Sigmoid colon (tissue), 7 donors: ENCODE results near the gene PDIA6. TPM values are rescaled to one million over a fixed set of nuclear protein-coding genes. Genes with fewer than 3 reads are reported as not detected.

ENCODE experiments used
- DNase-seq: peaks from one replicate; pipeline ENCODE4 v3.0.0-alpha.2; 2019
- H3K27ac ChIP-seq, 4 donors: fragments of 200-600 bp; sonication (generic); one replicate each; pipeline ENCODE4 v1.5.1; 2016 to 2019; ENCODE audit warnings: mild to moderate bottlenecking in 1 of 4
- H3K27me3 ChIP-seq, 3 donors: fragments of 200-600 bp; sonication (generic); one replicate each; pipeline ENCODE4 v1.5.1; 2019; ENCODE audit warnings: mild to moderate bottlenecking in 1 of 3
- H3K36me3 ChIP-seq, 4 donors: fragments of 200-600 bp; sonication (generic); one replicate each; pipeline ENCODE4 v1.5.1; 2016 to 2019
- H3K4me1 ChIP-seq, 4 donors: fragments of 200-600 bp; sonication (generic); one replicate each; pipeline ENCODE4 v1.5.1; 2017 to 2019
- H3K4me3 ChIP-seq, 4 donors: fragments of 200-600 bp; sonication (generic); one replicate each; pipeline ENCODE4 v1.5.1; 2017 to 2019; ENCODE audit warnings: mild to moderate bottlenecking in 2 of 4, moderate library complexity in 1 of 4
- H3K9me3 ChIP-seq, 4 donors: fragments of 200-600 bp in 3 of 4; sonication (generic) in 3 of 4; one replicate each; pipeline versions ENCODE4 v1.5.1 to v1.6.1; 2013 to 2019
- CTCF ChIP-seq, 4 experiments: fragments of 450-650 bp in 3 of 4; fragments of 200-600 bp in 1 of 4; IDR thresholded peaks; one replicate each; pipeline ENCODE4 v1.5.1; 2016 to 2019; ENCODE audit warnings: antibody characterized with exemption in 4 of 4, mild to moderate bottlenecking in 3 of 4, moderate library complexity in 2 of 4
- EP300 ChIP-seq, 4 donors: sonication (generic); formaldehyde crosslinking; IDR thresholded peaks; one replicate each; pipeline ENCODE4 v1.6.1; 2017; ENCODE audit warnings: antibody characterized with exemption in 4 of 4
- POLR2A ChIP-seq, 2 donors: fragments of 450-650 bp; IDR thresholded peaks; one replicate each; pipeline ENCODE4 v1.6.1; 2016; ENCODE audit warnings: antibody characterized with exemption in 2 of 2, mild to moderate bottlenecking in 2 of 2, moderate library complexity in 2 of 2
- POLR2AphosphoS5 ChIP-seq, 4 donors: sonication (generic); formaldehyde crosslinking; IDR thresholded peaks; one replicate each; pipeline ENCODE4 v1.6.1; 2017; ENCODE audit warnings: antibody characterized with exemption in 4 of 4
- WGBS, 2 donors: extraction: QIAGEN DNeasy Blood & Tissue Kit; methylation state at CpG; one replicate each; pipeline ENCODE4 v1.1.7; 2013; 5-methylcytosine and 5-hydroxymethylcytosine counted together
- intact Hi-C: fragments of 100-400 bp; cut with DNase I; formaldehyde crosslinking; loops from one replicate; pipeline ENCODE4 v1.15.1; 2023
- polyA plus RNA-seq, 3 donors: library from polyadenylated mRNA; stranded (reverse); fragments of 200-250 nt; gene quantifications; one replicate each; pipeline ENCODE4 v1.2.3, GENCODE V29; 2013
- total RNA-seq, 4 donors: library from RNA; depleted of rRNA; stranded (reverse); fragments of >200 nt; gene quantifications; one replicate each; pipeline ENCODE4 v1.1.0, GENCODE V29; 2016
- donor health status: healthy with polysubstance abuse.
- donor health status: Bipolar disorder and iron deficiency.
- donor health status: healthy.

Gene PDIA6
- total and polyA plus RNA-seq, 7 donors = 31.8 to 211 (median 80.6) TPM

- TF ChIP-seq POLR2AphosphoS5 (IDR thresholded peaks at IDR 0.05) (no peak), EP300 (IDR thresholded peaks at IDR 0.05) (no peak), CTCF (IDR thresholded peaks at IDR 0.05) (no peak), POLR2A (IDR thresholded peaks at IDR 0.05) (no peak)
- H3K9me3 ChIP-seq = no peaks in the 10 kb centered on the region
- intact Hi-C loops = no loop called here
- no peaks in the 10 kb centered on the region for H3K4me1 ChIP-seq
- no peaks in the 10 kb centered on the region for H3K27me3 ChIP-seq
- H3K27ac ChIP-seq = no peak overlapping the region
- no peaks in the 10 kb centered on the region for H3K36me3 ChIP-seq
- DNase-seq = no peak
- H3K4me3 ChIP-seq = no peak overlapping the region
- 93 to 94% methylated on average over 13 of the region's 13 CpGs for WGBS, 2 donors
Observed at GRCh38 chr2:10771786-10772185, 40.8 kb downstream of the PDIA6 start.

GRCh38 chr2:10770956-10771750, 41.4 kb downstream of the PDIA6 start:
- 91 to 93% methylated on average over 22 of the region's 22 CpGs for WGBS, 2 donors
- peak; percentile 58 for DNase-seq
- Histone ChIP-seq H3K27ac (no peak overlapping the region), H3K4me3 (no peak overlapping the region), H3K4me1 (no peaks in the 10 kb centered on the region), H3K36me3 (no peaks in the 10 kb centered on the region), H3K27me3 (no peaks in the 10 kb centered on the region), H3K9me3 (no peaks in the 10 kb centered on the region)
- intact Hi-C loops = no loop called here
- TF ChIP-seq POLR2A (IDR thresholded peaks at IDR 0.05) (no peak), CTCF (IDR thresholded peaks at IDR 0.05) (no peak)

GRCh38 chr2:10768063-10768507, 44.5 kb downstream of the PDIA6 start:
- intact Hi-C loops = no loop called here
- peak; percentile 44 for DNase-seq
- Histone ChIP-seq H3K36me3 (no peaks in the 10 kb centered on the region), H3K9me3 (no peaks in the 10 kb centered on the region), H3K4me1 (no peaks in the 10 kb centered on the region), H3K27me3 (no peaks in the 10 kb centered on the region), H3K27ac (no peak overlapping the region), H3K4me3 (no peak overlapping the region)
- 80 to 84% methylated on average over 16 of the region's 16 CpGs for WGBS, 2 donors
- TF ChIP-seq CTCF (IDR thresholded peaks at IDR 0.05) (no peak), POLR2AphosphoS5 (IDR thresholded peaks at IDR 0.05) (no peak)

DNA sequence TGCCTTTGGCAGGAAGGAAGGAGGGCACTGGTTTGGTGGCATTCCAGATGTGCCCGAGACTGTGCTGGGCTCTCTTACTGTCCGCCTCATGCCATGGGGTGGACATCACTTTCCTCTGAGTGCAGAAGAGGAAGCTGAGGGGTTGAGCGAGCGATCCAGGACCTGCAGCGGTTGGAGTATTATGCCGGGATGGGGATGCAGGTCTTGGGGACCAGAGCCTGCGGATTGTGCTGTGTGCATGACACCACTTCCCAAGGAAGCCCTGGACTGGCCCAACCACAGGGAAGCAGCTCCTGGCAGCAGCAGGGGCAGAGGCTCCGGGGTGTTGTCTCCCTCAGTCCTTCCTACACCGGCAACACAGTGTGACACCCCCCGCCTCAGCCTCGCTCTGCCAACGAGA, 46.7 kb downstream of the PDIA6 start:
- Histone ChIP-seq H3K4me3 (no peak overlapping the region), H3K9me3 (no peaks in the 10 kb centered on the region), H3K27me3 (no peaks in the 10 kb centered on the region), H3K4me1 (no peaks in the 10 kb centered on the region), H3K27ac (no peak overlapping the region), H3K36me3 (no peaks in the 10 kb centered on the region)
- 93 to 94% methylated on average over 12 of the region's 12 CpGs for WGBS, 2 donors
- TF ChIP-seq POLR2A (IDR thresholded peaks at IDR 0.05) = no peak
- no peak for TF ChIP-seq EP300 (IDR thresholded peaks at IDR 0.05)
- no peak for TF ChIP-seq CTCF (IDR thresholded peaks at IDR 0.05)
- TF ChIP-seq POLR2AphosphoS5 (IDR thresholded peaks at IDR 0.05) = no peak
- intact Hi-C loops = no loop called here
- peak; percentile 40 for DNase-seq

- 15 to 48% methylated on average over 5 of the region's 5 CpGs for WGBS, 2 donors
- TF ChIP-seq CTCF (IDR thresholded peaks at IDR 0.05) (no peak), POLR2A (IDR thresholded peaks at IDR 0.05) (no peak), POLR2AphosphoS5 (IDR thresholded peaks at IDR 0.05) (no peak), EP300 (IDR thresholded peaks at IDR 0.05) (no peak)
- H3K36me3 ChIP-seq = no peaks in the 10 kb centered on the region
- no peak overlapping the region for H3K27ac ChIP-seq
- DNase-seq = peak; percentile 47
- no peak overlapping the region for H3K4me3 ChIP-seq
- intact Hi-C loops = no loop called here
- no peaks in the 10 kb centered on the region for H3K4me1 ChIP-seq
- no peaks in the 10 kb centered on the region for H3K27me3 ChIP-seq
- H3K9me3 ChIP-seq = no peaks in the 10 kb centered on the region
Observed at GRCh38 chr2:10765461-10765860, 47.1 kb downstream of the PDIA6 start.
